Testis (tissue), 3 donors: ENCODE results near the gene OGFR. TPM values are rescaled to one million over a fixed set of nuclear protein-coding genes. Genes with fewer than 3 reads are reported as not detected.

Experiments used
- DNase-seq: peaks from one replicate; pipeline ENCODE4 v3.0.0-alpha.2; 2019
- H3K27ac ChIP-seq, 2 donors: fragments of 200-600 bp; sonication (generic); one replicate each; pipeline ENCODE4 v1.5.1; 2019
- H3K27me3 ChIP-seq: fragments of 200-600 bp; sonication (generic); one replicate; pipeline ENCODE4 v1.5.1; 2019
- H3K36me3 ChIP-seq: fragments of 200-600 bp; sonication (generic); one replicate; pipeline ENCODE4 v1.5.1; 2017; ENCODE audit warnings: low read depth; ENCODE audit errors: missing control alignments
- H3K4me1 ChIP-seq: fragments of 200-600 bp; sonication (generic); one replicate; pipeline ENCODE4 v1.5.1; 2019
- H3K4me3 ChIP-seq, 2 donors: fragments of 200-600 bp; sonication (generic); one replicate each; pipeline ENCODE4 v1.5.1; 2017 to 2019
- H3K9me3 ChIP-seq: fragments of 200-600 bp; sonication (generic); one replicate; pipeline ENCODE4 v1.5.1; 2017
- POLR2A ChIP-seq: fragments of 450-650 bp; IDR thresholded peaks from one replicate; pipeline ENCODE4 v1.6.1; 2017; ENCODE audit warnings: antibody characterized with exemption, mild to moderate bottlenecking, moderate library complexity
- WGBS, 2 donors: methylation state at CpG; one replicate each; pipeline ENCODE4 v1.1.5; 2018; 5-methylcytosine and 5-hydroxymethylcytosine counted together
- intact Hi-C: fragments of 100-400 bp; cut with DNase I; formaldehyde crosslinking; loops from one replicate; pipeline ENCODE4 v1.15.1; 2023; ENCODE audit warnings: low total_unique reads
- polyA plus RNA-seq: library from polyadenylated mRNA; stranded (reverse); fragments of 350-450 nt; fragmentation: Illumina TruSeq; extraction: RNeasy Lipid Tissue Mini Kit (QIAGEN cat#74804); gene quantifications from one replicate; pipeline ENCODE4 v1.2.3, GENCODE V29; 2014; ENCODE audit warnings: low read depth, low replicate concordance; ENCODE audit not compliant: insufficient read depth
- total RNA-seq, 2 donors: library from RNA; depleted of rRNA; stranded (reverse); fragments of >200 nt; gene quantifications; one replicate each; pipeline ENCODE4 v1.2.3, GENCODE V29; 2016
- TF ChIP-seq, protein P1 (sequence below), 3 experiments: fragments of 450-650 bp in 2 of 3; fragments of 200-600 bp in 1 of 3; sonication (generic) in 1 of 3; IDR thresholded peaks; one replicate each; pipeline ENCODE4 v1.5.1; 2016 to 2019; ENCODE audit warnings: antibody characterized with exemption in 3 of 3, mild to moderate bottlenecking in 2 of 3, moderate library complexity in 1 of 3

Gene OGFR
- total and polyA plus RNA-seq, 3 donors from 2014 or later, result 23.7 to 57.0 (median 46.6) TPM

DNA sequence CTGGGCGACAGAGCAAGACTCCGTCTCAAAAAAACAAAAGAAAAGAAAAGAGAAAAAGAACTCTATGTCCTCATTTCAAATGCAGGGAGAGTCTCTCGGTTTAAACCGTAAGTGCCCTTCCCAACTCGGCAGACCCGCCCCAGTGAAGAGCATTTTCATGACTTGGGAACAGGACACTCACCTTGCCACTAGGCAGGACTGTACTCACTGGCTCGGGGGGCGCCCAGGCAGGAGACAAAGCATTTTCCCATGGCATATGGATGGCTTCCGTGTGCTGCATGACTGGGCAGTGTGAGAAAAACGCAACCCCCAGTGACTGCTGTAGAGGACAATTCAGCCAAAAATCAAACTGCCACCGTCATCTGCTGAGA, 32.0 kb upstream of the OGFR start:
- no peaks in the 10 kb centered on the region for H3K9me3 ChIP-seq
- peaks cover 16% of the 10 kb centered on the region for H3K4me1 ChIP-seq
- no peak overlapping the region for H3K4me3 ChIP-seq
- intact Hi-C loops, result no loop called here
- TF ChIP-seq, protein P1, sequence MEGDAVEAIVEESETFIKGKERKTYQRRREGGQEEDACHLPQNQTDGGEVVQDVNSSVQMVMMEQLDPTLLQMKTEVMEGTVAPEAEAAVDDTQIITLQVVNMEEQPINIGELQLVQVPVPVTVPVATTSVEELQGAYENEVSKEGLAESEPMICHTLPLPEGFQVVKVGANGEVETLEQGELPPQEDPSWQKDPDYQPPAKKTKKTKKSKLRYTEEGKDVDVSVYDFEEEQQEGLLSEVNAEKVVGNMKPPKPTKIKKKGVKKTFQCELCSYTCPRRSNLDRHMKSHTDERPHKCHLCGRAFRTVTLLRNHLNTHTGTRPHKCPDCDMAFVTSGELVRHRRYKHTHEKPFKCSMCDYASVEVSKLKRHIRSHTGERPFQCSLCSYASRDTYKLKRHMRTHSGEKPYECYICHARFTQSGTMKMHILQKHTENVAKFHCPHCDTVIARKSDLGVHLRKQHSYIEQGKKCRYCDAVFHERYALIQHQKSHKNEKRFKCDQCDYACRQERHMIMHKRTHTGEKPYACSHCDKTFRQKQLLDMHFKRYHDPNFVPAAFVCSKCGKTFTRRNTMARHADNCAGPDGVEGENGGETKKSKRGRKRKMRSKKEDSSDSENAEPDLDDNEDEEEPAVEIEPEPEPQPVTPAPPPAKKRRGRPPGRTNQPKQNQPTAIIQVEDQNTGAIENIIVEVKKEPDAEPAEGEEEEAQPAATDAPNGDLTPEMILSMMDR (IDR thresholded peaks at IDR 0.05), result no peak
- TF ChIP-seq POLR2A, result no peak
- no peak for DNase-seq
- H3K27me3 ChIP-seq, result no peaks in the 10 kb centered on the region
- H3K27ac ChIP-seq, result no peak overlapping the region
- 73% methylated on average over 8 to 11 of the region's 11 CpGs for WGBS, 2 donors
- no peaks in the 10 kb centered on the region for H3K36me3 ChIP-seq

DNA sequence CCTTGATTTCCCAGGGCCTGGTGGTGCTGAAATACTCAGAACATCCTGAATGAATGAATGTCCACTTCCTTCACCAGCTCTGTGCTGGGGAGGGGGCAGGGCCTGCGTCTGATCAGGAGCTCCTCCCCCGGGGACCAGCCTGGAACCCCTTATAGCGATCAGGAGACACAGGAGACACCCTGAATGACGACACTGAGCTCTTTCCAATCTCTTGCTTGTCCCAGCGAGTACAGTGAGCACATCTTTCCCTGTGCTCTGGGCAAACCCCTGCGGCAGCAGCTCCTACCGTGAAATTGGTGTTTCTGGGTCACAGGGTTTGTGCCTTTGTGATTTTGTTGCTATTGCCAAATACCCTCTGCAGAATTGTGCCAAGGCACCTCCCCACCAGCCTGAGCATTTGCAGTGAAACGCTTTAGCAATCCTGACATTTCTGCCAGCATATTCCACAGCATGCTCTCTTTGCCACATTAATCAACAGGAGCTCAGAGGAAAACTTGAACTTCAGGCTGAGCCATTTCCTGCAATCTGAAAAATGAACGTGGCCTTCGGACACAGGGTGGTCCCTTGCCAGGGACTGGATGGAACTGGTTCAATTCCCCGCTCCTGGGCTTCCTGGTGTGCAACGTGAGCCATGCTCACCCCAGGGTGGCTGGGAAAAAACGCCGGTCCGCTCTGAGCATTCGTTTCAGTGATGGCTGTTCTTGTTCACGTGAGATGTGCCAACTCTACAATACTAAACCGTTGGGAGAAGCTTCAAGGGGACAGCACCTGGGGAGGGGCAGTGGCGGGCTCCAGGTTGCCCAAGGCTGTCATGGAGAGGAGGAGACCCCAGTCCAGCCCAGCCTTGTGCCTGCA, 31.4 kb upstream of the OGFR start:
- Histone ChIP-seq H3K4me1 (peaks cover 16% of the 10 kb centered on the region), H3K9me3 (no peaks in the 10 kb centered on the region), H3K4me3 (no peak overlapping the region), H3K27ac (no peak overlapping the region), H3K27me3 (no peaks in the 10 kb centered on the region), H3K36me3 (no peaks in the 10 kb centered on the region)
- WGBS, 2 donors, result 45 to 50% methylated on average over 16 to 19 of the region's 19 CpGs
- no peak for DNase-seq
- TF ChIP-seq, protein P1 (IDR thresholded peaks at IDR 0.05), result no peak
- no peak for TF ChIP-seq POLR2A
- intact Hi-C loops, result no loop called here

- Histone ChIP-seq H3K27ac (no peak overlapping the region), H3K9me3 (no peaks in the 10 kb centered on the region), H3K36me3 (no peaks in the 10 kb centered on the region), H3K27me3 (no peaks in the 10 kb centered on the region), H3K4me1 (peaks cover 13% of the 10 kb centered on the region), H3K4me3 (no peak overlapping the region)
- no peak for TF ChIP-seq POLR2A
- TF ChIP-seq, protein P1 (IDR thresholded peaks at IDR 0.05), result no peak
- no peak for DNase-seq
- intact Hi-C loops, result no loop called here
- 90 to 93% methylated on average over 19 to 29 of the region's 29 CpGs for WGBS, 2 donors
Measured at GRCh38 chr20:62773845-62774714, 30.6 kb upstream of the OGFR start.

- TF ChIP-seq, protein P1 (IDR thresholded peaks at IDR 0.05), result no peak
- no peak for TF ChIP-seq POLR2A
- Histone ChIP-seq H3K4me1 (peaks cover 13% of the 10 kb centered on the region), H3K9me3 (no peaks in the 10 kb centered on the region), H3K36me3 (no peaks in the 10 kb centered on the region), H3K27ac (no peak overlapping the region), H3K27me3 (no peaks in the 10 kb centered on the region), H3K4me3 (no peak overlapping the region)
- WGBS, 2 donors, result 82 to 91% methylated on average over 8 of the region's 8 CpGs
- intact Hi-C loops, result no loop called here
- DNase-seq, result no peak
Measured at GRCh38 chr20:62774762-62775161, 29.9 kb upstream of the OGFR start.
